K562 (cell line): Measurements from ENCODE around the gene POLR2C. TPM values are rescaled to one million over a fixed set of nuclear protein-coding genes. Genes with fewer than 3 reads are reported as not detected.

Source experiments
- ATAC-seq: fragments of 200-7000 bp; cut with Tn5 transposase; 3 replicates; pipeline ENCODE4 v1.9.1; 2020; ENCODE audit warnings: moderate library complexity
- BruUV-seq: library from RNA; stranded (reverse); fragments of 400-500 nt; replicated peaks from 2 replicates; lab custom pipeline; 2021; lab: Mats Ljungman, UMichigan
- CTCF ChIA-PET: fragments of 300-600 bp; formaldehyde crosslinking; extraction: SDS; loops from one replicate; lab custom pipeline; 2021; ENCODE audit warnings: low intra/inter-chr PET ratio; lab: Yijun Ruan, JAX
- POLR2A ChIA-PET: fragments of 300-600, 350-650 bp; sonication (Branson Sonifier 250); formaldehyde crosslinking; extraction: SDS; loops from one replicate; lab custom pipeline; 2021; ENCODE audit warnings: antibody characterized with exemption, inconsistent platforms; lab: Yijun Ruan, JAX
- DNase-seq, 4 experiments: peaks; one replicate each; pipeline versions ENCODE4 v3.0.0 to v3.0.0-alpha.2; 2011 to 2018; ENCODE audit warnings: low spot score in 3 of 4, mixed read lengths in 3 of 4; ENCODE audit errors: extremely low read depth in 1 of 4
- FAIRE-seq: peaks from 2 replicates; lab custom pipeline; 2011; peaks lifted over from hg19 to GRCh38; lab: Jason Lieb, UNC
- H2AFZ ChIP-seq: 2 replicates; pipeline ENCODE4 v1.6.0; 2011; ENCODE audit warnings: low read depth, low read length, control low read depth, inconsistent platforms
- H3K27ac ChIP-seq: fragments of 200-600 bp; 3 replicates; pipeline ENCODE4 v1.8.0; 2011; ENCODE audit warnings: low read depth, mild to moderate bottlenecking, control low read depth, inconsistent platforms, low read length, moderate library complexity, mixed read lengths; ENCODE audit errors: extremely low read depth
- H3K27me3 ChIP-seq, 2 experiments: fragments of 300-600 bp in 1 of 2; 2 replicates in 1 of 2; 3 replicates in 1 of 2; pipeline versions ENCODE4 v1.6.0 to v1.8.0; 2011; ENCODE audit warnings: inconsistent platforms in 2 of 2, low read length in 2 of 2, mild to moderate bottlenecking in 1 of 2, mixed read lengths in 1 of 2, moderate library complexity in 1 of 2; ENCODE audit not compliant: control insufficient read depth in 2 of 2, insufficient read depth in 2 of 2
- H3K36me3 ChIP-seq: fragments of 300-600 bp; 3 replicates; pipeline ENCODE4 v1.8.0; 2011; ENCODE audit warnings: mild to moderate bottlenecking, low read length, inconsistent platforms; ENCODE audit not compliant: control insufficient read depth, insufficient read depth
- H3K4me1 ChIP-seq, 2 experiments: fragments of 200-600 bp in 1 of 2; replicated peaks in 1 of 2; 2 replicates in 1 of 2; 3 replicates in 1 of 2; pipeline versions ENCODE4 v1.5.1 to v1.8.0; 2011; ENCODE audit warnings: inconsistent platforms in 2 of 2, low read length in 2 of 2, mild to moderate bottlenecking in 1 of 2, mixed read lengths in 1 of 2, moderate library complexity in 1 of 2; ENCODE audit not compliant: control insufficient read depth in 2 of 2, insufficient read depth in 2 of 2
- H3K4me2 ChIP-seq: 2 replicates; pipeline ENCODE4 v1.6.1; 2011; ENCODE audit warnings: low read length, control low read depth, inconsistent platforms, mixed read lengths; ENCODE audit not compliant: insufficient read depth
- H3K4me3 ChIP-seq: fragments of 200-600 bp; sonication (generic), shearing (Covaris generic); 2 replicates; pipeline ENCODE4 v1.5.1; 2016; ENCODE audit warnings: control low read depth, inconsistent platforms
- H3K79me2 ChIP-seq: fragments of 200-600 bp; 3 replicates; pipeline ENCODE4 v1.8.0; 2011; ENCODE audit warnings: low read length, inconsistent platforms; ENCODE audit not compliant: control insufficient read depth, insufficient read depth
- H3K9ac ChIP-seq, 2 experiments: 2 replicates each; pipeline versions ENCODE4 v1.6.0 to v1.6.1; 2011; ENCODE audit warnings: low read depth in 2 of 2, low read length in 2 of 2, control low read depth in 1 of 2, inconsistent platforms in 1 of 2, mild to moderate bottlenecking in 1 of 2, mixed read lengths in 1 of 2; ENCODE audit not compliant: insufficient read depth in 1 of 2
- H3K9me1 ChIP-seq: one replicate; pipeline ENCODE4 v1.6.0; 2011; ENCODE audit warnings: inconsistent platforms, mild to moderate bottlenecking, low read length, moderate library complexity; ENCODE audit not compliant: control insufficient read depth, insufficient read depth
- H3K9me3 ChIP-seq: replicated peaks from 2 replicates; pipeline ENCODE4 v1.5.1; 2011; ENCODE audit warnings: low read depth, low read length, inconsistent platforms; ENCODE audit not compliant: control insufficient read depth, insufficient read depth
- H4K20me1 ChIP-seq: replicated peaks from 2 replicates; pipeline ENCODE4 v1.6.1; 2011; ENCODE audit warnings: low read length, inconsistent platforms, mixed read lengths; ENCODE audit not compliant: control insufficient read depth, insufficient read depth
- POLR2G ChIP-seq: fragments of 200-400 bp; formaldehyde crosslinking; IDR thresholded peaks from 2 replicates; pipeline ENCODE4 v1.6.1; 2017; ENCODE audit warnings: low read depth, mild to moderate bottlenecking, antibody characterized with exemption, low read length, moderate library complexity
- SMAD1 ChIP-seq: fragments of 150-350 bp; IDR thresholded peaks from 2 replicates; pipeline ENCODE4 v1.6.1; 2014; ENCODE audit warnings: low read length, low read depth; ENCODE audit not compliant: partially characterized antibody
- STAT5B ChIP-seq: fragments of 250-450 bp; sonication (Bioruptor Pico); IDR thresholded peaks from 2 replicates; pipeline ENCODE4 v1.8.0; 2021; ENCODE audit warnings: mild to moderate bottlenecking, inconsistent platforms
- SUPT5H ChIP-seq: fragments of 450-650 bp; IDR thresholded peaks from 2 replicates; pipeline ENCODE4 v1.6.1; 2016
- TARDBP ChIP-seq: fragments of 450-650 bp; IDR thresholded peaks from 2 replicates; pipeline ENCODE4 v1.6.1; 2016
- ZBTB17 ChIP-seq: fragments of 450-650 bp; formaldehyde crosslinking; IDR thresholded peaks from 2 replicates; pipeline ENCODE4 v1.4.0; 2020; ENCODE audit warnings: mild to moderate bottlenecking
- ZNF41 ChIP-seq: fragments of 250-450 bp; sonication (Bioruptor Pico); conservative IDR thresholded peaks from 2 replicates; pipeline ENCODE4 v1.4.0; 2020; ENCODE audit warnings: mild to moderate bottlenecking
- WGBS: fragments of 100-300 bp; shearing (Covaris generic); methylation state at CpG from one replicate; pipeline ENCODE4 v1.1.6; 2016; ENCODE audit warnings: low coverage, mixed read lengths; ENCODE audit not compliant: insufficient coverage; ENCODE audit errors: missing lambda C conversion rate; 5-methylcytosine and 5-hydroxymethylcytosine counted together
- in situ Hi-C: fragments of 300-500 bp; cut with MboI; formaldehyde crosslinking; loops from 4 replicates; pipeline ENCODE4 v1.15.0; 2018; ENCODE audit warnings: inconsistent platforms, mixed read lengths
- intact Hi-C: fragments of 100-400 bp; cut with micrococcal nuclease; formaldehyde crosslinking; loops from 2 replicates; pipeline ENCODE4 v1.14.2; 2022
- polyA plus RNA-seq, 8 experiments: library from polyadenylated mRNA; depleted of rRNA in 4 of 8; stranded (reverse) in 5 of 8; unstranded in 3 of 8; fragments of >200 nt; fragmentation: Nextera tagmentation in 2 of 8; fragmentation: Illumina TruSeq in 1 of 8; extraction: Ambion mirVana in 2 of 8; extraction: Trizol in 1 of 8; gene quantifications; 2 replicates each; pipeline versions ENCODE4 v1.2.1 to v1.2.3, GENCODE V29; 2011 to 2014; ENCODE audit warnings: inconsistent platforms in 1 of 8, missing spikeins in 1 of 8
- total RNA-seq, 7 experiments: library from RNA; depleted of rRNA in 6 of 7; stranded (reverse); fragments of >200 nt in 6 of 7; fragmentation: Illumina TruSeq in 2 of 7; extraction: Trizol in 2 of 7; gene quantifications; 2 replicates each; pipeline versions ENCODE4 v1.2.1 to v1.2.3, GENCODE V29; 2011 to 2021; ENCODE audit warnings: low replicate concordance in 1 of 7
- TF ChIP-seq, protein P1 (sequence below): fragments of 450-650 bp; IDR thresholded peaks from 2 replicates; pipeline ENCODE4 v1.6.1; 2016; ENCODE audit warnings: missing biosample characterization, missing genetic modification characterization

The POLR2C gene
- total and polyA plus RNA-seq, 9 of the 15 experiments (the other 6 are each of a cell fraction or from before 2014, with no cell fraction given): 70.3 to 163 (median 92.3) TPM

DNA sequence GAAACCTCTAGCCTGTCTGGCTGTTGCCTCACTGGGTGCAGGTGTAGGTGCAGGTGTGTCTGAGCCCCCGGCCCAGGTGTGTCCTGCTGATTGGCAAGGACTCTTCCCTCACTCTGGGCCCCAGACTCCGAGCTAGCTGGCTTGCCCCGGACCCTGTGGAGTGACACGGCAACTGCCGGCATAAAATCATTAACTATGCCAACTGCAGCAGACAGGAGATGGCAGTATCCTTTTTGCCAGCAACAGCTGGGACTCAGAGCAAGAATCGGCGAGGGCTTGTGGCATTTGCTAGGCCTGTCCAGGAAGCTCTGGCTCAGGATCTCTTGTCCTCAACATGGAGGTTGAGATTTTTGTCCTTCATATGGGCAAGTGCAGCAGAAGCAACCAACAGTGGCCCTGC is 36.1 kb upstream of the POLR2C start:
- no peaks in the 10 kb centered on the region for H3K9me1 ChIP-seq
- H3K9me3 ChIP-seq: no peaks in the 10 kb centered on the region
- in situ Hi-C loops: no loop called here
- H3K36me3 ChIP-seq: peaks cover 39% of the 10 kb centered on the region
- ChIA-PET CTCF (no interaction called here), POLR2A (interaction anchor here (0.5 kb wide), 1 partner anchor 179 kb away, joined by 3 read pairs; no protein-coding TSS in a partner anchor)
- TF ChIP-seq SMAD1 (no peak), POLR2G (peak; percentile 50)
- ATAC-seq (no peak), DNase-seq (no peak), FAIRE-seq (no peak)
- H3K27ac ChIP-seq: no peak overlapping the region
- no peaks in the 10 kb centered on the region for H3K79me2 ChIP-seq
- 91% methylated on average over 7 of the region's 7 CpGs for WGBS
- H2AFZ ChIP-seq: no peak overlapping the region
- BruUV-seq: no TSS peak
- no peak overlapping the region for H3K4me3 ChIP-seq
- no peaks in the 10 kb centered on the region for H4K20me1 ChIP-seq
- peaks cover 0 to 3% of the 10 kb centered on the region in 2 experiments; a peak in 1 of 5 replicates for H3K4me1 ChIP-seq
- no peaks in the 10 kb centered on the region for H3K27me3 ChIP-seq
- H3K9ac ChIP-seq: peak overlapping the region in 1 of 2 experiments; percentile 46; a peak in 1 of 4 replicates
- intact Hi-C loops: no loop called here
- no peak overlapping the region for H3K4me2 ChIP-seq

DNA sequence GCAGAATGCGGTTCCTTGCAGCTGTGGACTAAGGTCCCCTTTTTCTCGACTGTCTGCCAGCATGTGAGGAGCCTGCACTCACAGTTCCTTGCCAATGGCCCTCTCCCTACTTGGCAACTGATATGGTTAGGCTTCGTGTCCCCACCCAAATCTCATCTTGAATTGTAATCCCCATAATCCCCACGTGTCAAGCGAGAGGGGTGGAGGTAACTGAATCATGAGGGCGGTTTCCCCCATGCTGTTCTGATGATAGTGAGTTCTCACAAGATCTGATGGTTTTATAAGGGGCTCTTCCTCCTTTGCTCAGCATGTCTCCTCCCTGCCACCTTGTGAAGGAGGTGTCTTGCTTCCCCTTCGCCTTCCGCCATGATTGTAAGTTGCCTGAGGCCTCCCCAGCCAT is 35.2 kb upstream of the POLR2C start:
- Histone ChIP-seq H3K36me3 (peaks cover 49% of the 10 kb centered on the region), H3K9ac (no peak overlapping the region), H3K9me3 (no peaks in the 10 kb centered on the region), H3K79me2 (no peaks in the 10 kb centered on the region), H3K4me2 (no peak overlapping the region), H2AFZ (no peak overlapping the region), H3K4me1 (no peaks in the 10 kb centered on the region; a peak in 1 of 5 replicates), H3K4me3 (no peak overlapping the region), H3K9me1 (no peaks in the 10 kb centered on the region), H3K27ac (no peak overlapping the region), H4K20me1 (no peaks in the 10 kb centered on the region), H3K27me3 (no peaks in the 10 kb centered on the region)
- CTCF ChIA-PET: no interaction called here
- no peak for FAIRE-seq
- DNase-seq: no peak
- intact Hi-C loops: no loop called here
- no peak for ATAC-seq
- in situ Hi-C loops: no loop called here
- WGBS: 72% methylated on average over 7 of the region's 8 CpGs
- POLR2A ChIA-PET: interaction anchor here (0.7 kb wide), 1 partner anchor 130 kb away, joined by 3 read pairs; no protein-coding TSS in a partner anchor
- no peak for TF ChIP-seq ZNF41 (CRISPR knock-in tag)
- no peak for TF ChIP-seq TARDBP
- TF ChIP-seq, protein P1, sequence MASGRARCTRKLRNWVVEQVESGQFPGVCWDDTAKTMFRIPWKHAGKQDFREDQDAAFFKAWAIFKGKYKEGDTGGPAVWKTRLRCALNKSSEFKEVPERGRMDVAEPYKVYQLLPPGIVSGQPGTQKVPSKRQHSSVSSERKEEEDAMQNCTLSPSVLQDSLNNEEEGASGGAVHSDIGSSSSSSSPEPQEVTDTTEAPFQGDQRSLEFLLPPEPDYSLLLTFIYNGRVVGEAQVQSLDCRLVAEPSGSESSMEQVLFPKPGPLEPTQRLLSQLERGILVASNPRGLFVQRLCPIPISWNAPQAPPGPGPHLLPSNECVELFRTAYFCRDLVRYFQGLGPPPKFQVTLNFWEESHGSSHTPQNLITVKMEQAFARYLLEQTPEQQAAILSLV (tag): no peak
- no peak for TF ChIP-seq STAT5B (CRISPR knock-in tag)
- no peak for TF ChIP-seq ZBTB17 (CRISPR knock-in tag)
- peak; percentile 45; the same call in 1 of the 2 replicates for TF ChIP-seq SUPT5H
- BruUV-seq: no TSS peak
